Uterus (tissue), 4 donors: ENCODE measurements around the gene GPHN. TPM values are rescaled to one million over a fixed set of nuclear protein-coding genes. Genes with fewer than 3 reads are reported as not detected.

Experiments used
- DNase-seq, 2 donors: peaks; one replicate each; pipeline ENCODE4 v3.0.0-alpha.2; 2019 to 2020
- H3K27ac ChIP-seq, 2 donors: fragments of 200-600 bp; sonication (generic); 1 replicate in 1 of 2; 2 replicates in 1 of 2; pipeline ENCODE4 v1.5.1; 2016 to 2018
- H3K27me3 ChIP-seq, 2 donors: fragments of 200-600 bp; sonication (generic); one replicate each; pipeline ENCODE4 v1.5.1; 2018 to 2019; ENCODE audit warnings: control low read depth in 1 of 2
- H3K36me3 ChIP-seq, 2 donors: fragments of 200-600 bp; sonication (generic); one replicate each; pipeline ENCODE4 v1.5.1; 2019; ENCODE audit warnings: control low read depth in 1 of 2
- H3K4me1 ChIP-seq, 2 donors: fragments of 200-600 bp; sonication (generic); one replicate each; pipeline ENCODE4 v1.5.1; 2018 to 2019; ENCODE audit warnings: control low read depth in 1 of 2
- H3K4me3 ChIP-seq, 2 donors: fragments of 200-600 bp; sonication (generic); 1 replicate in 1 of 2; 2 replicates in 1 of 2; pipeline ENCODE4 v1.5.1; 2018 to 2019; ENCODE audit warnings: mild to moderate bottlenecking in 1 of 2
- H3K9me3 ChIP-seq, 2 donors: fragments of 200-600 bp; sonication (generic); one replicate each; pipeline ENCODE4 v1.5.1; 2019; ENCODE audit warnings: control low read depth in 1 of 2
- POLR2A ChIP-seq, 2 donors: fragments of 450-650 bp; IDR thresholded peaks; one replicate each; pipeline ENCODE4 v1.6.1; 2016; ENCODE audit warnings: antibody characterized with exemption in 2 of 2, mild to moderate bottlenecking in 1 of 2, moderate library complexity in 1 of 2
- intact Hi-C: fragments of 100-400 bp; cut with DNase I; formaldehyde crosslinking; loops from one replicate; pipeline ENCODE4 v1.15.1; 2023; ENCODE audit warnings: low total_unique reads
- total RNA-seq, 4 donors: library from RNA; depleted of rRNA in 3 of 4; stranded (reverse); fragments of >200 nt in 3 of 4; gene quantifications; one replicate each; pipeline versions ENCODE4 v1.1.0 to v1.2.4, GENCODE V29; 2014 to 2023
- TF ChIP-seq, protein P1 (sequence below), 4 experiments: fragments of 200-600 bp in 2 of 4; fragments of 450-650 bp in 2 of 4; sonication (generic) in 2 of 4; IDR thresholded peaks; one replicate each; pipeline ENCODE4 v1.5.1; 2016 to 2019; ENCODE audit warnings: antibody characterized with exemption in 4 of 4, mild to moderate bottlenecking in 2 of 4, moderate library complexity in 1 of 4
- donor health status: DM: yes; HTN: yes; CAD: no.

Gene GPHN
- total RNA-seq, 4 donors from 2014 or later = 14.9 to 42.9 (median 19.1) TPM

DNA sequence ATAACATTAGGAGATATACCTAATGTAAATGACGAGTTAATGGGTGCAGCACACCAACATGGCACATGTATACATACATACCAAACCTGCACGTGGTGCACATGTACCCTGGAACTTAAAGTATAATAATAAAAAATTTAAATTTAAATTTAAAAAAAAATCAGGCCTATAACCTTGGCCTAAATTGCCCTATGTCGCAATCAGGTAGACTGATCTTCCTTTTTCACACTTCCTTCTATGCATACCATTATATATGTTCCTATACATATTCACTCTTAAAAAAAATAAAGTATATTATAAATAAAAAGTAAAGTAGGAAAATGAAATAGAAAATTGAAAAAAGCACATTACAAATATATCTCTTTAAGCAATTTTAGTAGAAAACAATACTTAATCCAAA, 563.6 kb downstream of the GPHN start:
- TF ChIP-seq POLR2A (IDR thresholded peaks at IDR 0.05) = no peak
- TF ChIP-seq, protein P1, sequence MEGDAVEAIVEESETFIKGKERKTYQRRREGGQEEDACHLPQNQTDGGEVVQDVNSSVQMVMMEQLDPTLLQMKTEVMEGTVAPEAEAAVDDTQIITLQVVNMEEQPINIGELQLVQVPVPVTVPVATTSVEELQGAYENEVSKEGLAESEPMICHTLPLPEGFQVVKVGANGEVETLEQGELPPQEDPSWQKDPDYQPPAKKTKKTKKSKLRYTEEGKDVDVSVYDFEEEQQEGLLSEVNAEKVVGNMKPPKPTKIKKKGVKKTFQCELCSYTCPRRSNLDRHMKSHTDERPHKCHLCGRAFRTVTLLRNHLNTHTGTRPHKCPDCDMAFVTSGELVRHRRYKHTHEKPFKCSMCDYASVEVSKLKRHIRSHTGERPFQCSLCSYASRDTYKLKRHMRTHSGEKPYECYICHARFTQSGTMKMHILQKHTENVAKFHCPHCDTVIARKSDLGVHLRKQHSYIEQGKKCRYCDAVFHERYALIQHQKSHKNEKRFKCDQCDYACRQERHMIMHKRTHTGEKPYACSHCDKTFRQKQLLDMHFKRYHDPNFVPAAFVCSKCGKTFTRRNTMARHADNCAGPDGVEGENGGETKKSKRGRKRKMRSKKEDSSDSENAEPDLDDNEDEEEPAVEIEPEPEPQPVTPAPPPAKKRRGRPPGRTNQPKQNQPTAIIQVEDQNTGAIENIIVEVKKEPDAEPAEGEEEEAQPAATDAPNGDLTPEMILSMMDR (IDR thresholded peaks at IDR 0.05) = no peak
- Histone ChIP-seq H3K9me3 (no peaks in the 10 kb centered on the region), H3K36me3 (no peaks in the 10 kb centered on the region), H3K27me3 (no peaks in the 10 kb centered on the region), H3K4me1 (no peaks in the 10 kb centered on the region), H3K4me3 (no peak overlapping the region), H3K27ac (no peak overlapping the region)
- intact Hi-C loops = no loop called here
- DNase-seq = no peak

DNA sequence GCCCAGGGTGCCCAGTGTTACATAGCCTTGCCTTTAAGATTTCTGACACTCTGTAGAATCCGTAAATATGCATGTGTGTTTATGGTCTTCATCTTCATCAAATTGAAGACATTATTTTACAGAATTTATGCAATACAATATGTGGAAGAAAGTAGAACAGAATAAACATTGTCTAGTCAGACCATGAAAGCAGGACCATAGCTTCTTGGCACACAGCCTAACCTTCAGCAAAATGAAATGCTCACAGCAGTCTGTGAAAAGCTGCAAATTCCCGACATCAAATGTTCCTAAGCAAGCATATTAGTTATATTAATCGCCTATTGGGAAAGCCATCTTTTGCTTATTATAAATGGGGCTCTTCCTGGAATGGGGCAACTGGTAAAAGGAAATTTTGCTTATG, 570.0 kb downstream of the GPHN start:
- Histone ChIP-seq H3K9me3 (peaks cover 0 to 3% of the 10 kb centered on the region in 2 donors), H3K27me3 (no peaks in the 10 kb centered on the region), H3K4me1 (no peaks in the 10 kb centered on the region), H3K36me3 (no peaks in the 10 kb centered on the region), H3K4me3 (no peak overlapping the region), H3K27ac (no peak overlapping the region)
- TF ChIP-seq, protein P1 (IDR thresholded peaks at IDR 0.05) = no peak
- no peak for TF ChIP-seq POLR2A (IDR thresholded peaks at IDR 0.05)
- intact Hi-C loops = no loop called here
- no peak for DNase-seq

DNA sequence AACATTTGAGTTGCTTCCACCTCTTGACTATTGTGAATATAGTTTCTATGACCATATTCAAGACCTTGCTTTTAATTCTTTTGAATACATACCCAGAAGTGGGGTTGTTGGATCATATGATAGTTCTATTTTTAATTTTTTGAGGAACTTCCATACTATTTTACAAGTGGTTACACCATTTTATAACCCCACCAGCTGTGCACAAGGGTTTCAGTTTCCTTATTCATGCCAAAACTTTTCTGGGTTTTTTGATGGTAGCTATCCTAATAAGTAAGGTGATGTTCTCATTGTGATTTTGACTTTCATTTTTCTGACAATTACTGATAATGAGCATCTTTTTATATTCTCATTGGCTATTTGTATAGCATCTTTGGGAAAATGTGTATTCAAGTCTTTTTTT, 571.9 kb downstream of the GPHN start:
- H3K27me3 ChIP-seq = no peaks in the 10 kb centered on the region
- H3K4me1 ChIP-seq = no peaks in the 10 kb centered on the region
- H3K27ac ChIP-seq = no peak overlapping the region
- TF ChIP-seq, protein P1 (IDR thresholded peaks at IDR 0.05) = no peak
- TF ChIP-seq POLR2A (IDR thresholded peaks at IDR 0.05) = no peak
- no peaks in the 10 kb centered on the region for H3K36me3 ChIP-seq
- H3K4me3 ChIP-seq = no peak overlapping the region
- intact Hi-C loops = no loop called here
- H3K9me3 ChIP-seq = peaks cover 0 to 3% of the 10 kb centered on the region in 2 donors
- no peak for DNase-seq

DNA sequence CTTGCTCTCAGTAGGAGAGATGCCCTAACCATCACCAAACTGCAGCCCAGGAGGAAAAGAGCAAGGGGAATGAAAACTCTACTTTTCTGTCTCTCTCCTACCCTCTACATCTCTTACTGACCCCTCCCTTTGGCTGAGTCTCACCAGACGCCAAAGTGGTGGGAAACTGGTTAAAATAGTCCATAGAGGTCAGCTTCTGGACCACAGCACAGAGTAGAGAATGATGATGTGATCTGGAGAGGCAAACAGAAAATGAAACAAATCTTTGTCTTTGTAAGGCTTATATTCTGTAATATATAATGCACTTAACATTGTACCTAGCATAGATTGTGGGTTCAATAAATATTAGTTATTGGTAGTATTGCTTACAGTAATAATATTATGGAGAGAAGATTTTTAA, 600.3 kb downstream of the GPHN start:
- Histone ChIP-seq H3K4me3 (no peak overlapping the region), H3K27ac (no peak overlapping the region), H3K9me3 (peaks cover 0 to 8% of the 10 kb centered on the region in 2 donors), H3K27me3 (no peaks in the 10 kb centered on the region), H3K36me3 (no peaks in the 10 kb centered on the region), H3K4me1 (no peaks in the 10 kb centered on the region)
- intact Hi-C loops = no loop called here
- TF ChIP-seq POLR2A (IDR thresholded peaks at IDR 0.05) = no peak
- no peak for DNase-seq

DNA sequence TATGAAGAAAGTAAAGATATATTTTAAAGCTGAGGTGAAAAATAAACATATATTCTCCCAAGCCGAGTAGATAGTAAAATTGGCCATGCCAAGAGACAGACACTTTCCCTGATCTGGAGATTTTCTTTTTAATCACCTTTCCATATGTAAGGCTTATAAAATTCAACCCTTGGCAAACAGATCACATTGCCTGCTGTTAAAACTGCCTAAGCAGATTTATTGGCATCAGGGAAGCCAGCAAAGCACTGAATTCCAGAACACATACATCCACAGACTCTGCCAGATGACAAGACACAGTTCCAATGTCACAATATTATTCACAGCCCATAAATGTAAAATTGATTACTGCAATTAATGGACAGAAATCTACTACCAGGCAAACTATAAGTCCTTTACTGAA, 603.1 kb downstream of the GPHN start:
- Histone ChIP-seq H3K27me3 (no peaks in the 10 kb centered on the region), H3K36me3 (no peaks in the 10 kb centered on the region), H3K27ac (no peak overlapping the region), H3K4me3 (no peak overlapping the region), H3K9me3 (peaks cover 0 to 4% of the 10 kb centered on the region in 2 donors), H3K4me1 (no peaks in the 10 kb centered on the region)
- intact Hi-C loops = no loop called here
- no peak for DNase-seq
- TF ChIP-seq POLR2A (IDR thresholded peaks at IDR 0.05) = no peak
- TF ChIP-seq, protein P1 (IDR thresholded peaks at IDR 0.05) = no peak

DNA sequence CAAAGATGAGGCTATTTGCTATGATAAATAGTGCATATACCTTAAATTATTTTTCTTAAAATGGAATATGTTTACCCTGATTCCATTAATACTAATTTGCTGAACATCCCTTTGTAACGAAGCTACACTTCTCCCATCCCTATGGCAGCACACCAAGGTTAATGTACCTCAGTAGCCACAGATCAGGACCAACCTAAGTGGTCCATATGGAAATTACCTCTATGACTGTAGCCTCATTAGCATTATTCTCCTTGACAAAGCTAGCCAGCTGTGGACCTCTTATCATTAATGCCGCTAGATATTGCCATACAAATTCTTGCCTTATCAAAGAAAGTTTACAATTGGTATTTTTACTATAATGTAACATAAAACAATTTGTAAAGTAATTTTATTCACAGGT, 604.4 kb downstream of the GPHN start:
- Histone ChIP-seq H3K27me3 (no peaks in the 10 kb centered on the region), H3K27ac (no peak overlapping the region), H3K4me1 (no peaks in the 10 kb centered on the region), H3K36me3 (no peaks in the 10 kb centered on the region), H3K4me3 (no peak overlapping the region), H3K9me3 (no peaks in the 10 kb centered on the region)
- intact Hi-C loops = no loop called here
- DNase-seq = no peak
- TF ChIP-seq, protein P1 (IDR thresholded peaks at IDR 0.05) = no peak
- TF ChIP-seq POLR2A (IDR thresholded peaks at IDR 0.05) = no peak
